H1 (cell line): ENCODE data around the gene TPPP. TPM values are rescaled to one million over a fixed set of nuclear protein-coding genes. Genes with fewer than 3 reads are reported as not detected.
"Not testable (repeated sequence)": the region's sequence is repeated elsewhere in the genome, so short reads cannot be mapped to it uniquely, and the experiment has no call there.

Experiments used
- CTCF ChIA-PET: fragments of 300-600 bp; sonication (Branson Sonifier 250); formaldehyde crosslinking; loops from one replicate; lab custom pipeline; 2021; ENCODE audit not compliant: partially characterized antibody; lab: Charles Lee
- POLR2A ChIA-PET: fragments of 300-600 bp; sonication (Branson Sonifier 250); formaldehyde crosslinking; loops from one replicate; lab custom pipeline; 2021; ENCODE audit warnings: inconsistent platforms; ENCODE audit not compliant: partially characterized antibody; lab: Charles Lee
- DNase-seq, 2 experiments: peaks; one replicate each; pipeline versions ENCODE4 v3.0.0 to v3.0.0-alpha.2; 2010 to 2022; ENCODE audit warnings: low spot score in 2 of 2, low read depth in 1 of 2, mixed read lengths in 1 of 2
- FAIRE-seq: peaks from 2 replicates; lab custom pipeline; 2011; peaks lifted over from hg19 to GRCh38; lab: Jason Lieb, UNC
- H2AFZ ChIP-seq: 2 replicates; pipeline ENCODE4 v1.8.1; 2012; ENCODE audit warnings: low read length, inconsistent platforms
- H2AK5ac ChIP-seq: 2 replicates; pipeline ENCODE4 v1.6.1; 2013; ENCODE audit warnings: low read depth, low read length
- H2BK120ac ChIP-seq: replicated peaks from 2 replicates; pipeline ENCODE3; 2013; ENCODE audit warnings: low read depth, low read length, inconsistent platforms
- H2BK12ac ChIP-seq: 2 replicates; pipeline ENCODE4 v1.6.1; 2013; ENCODE audit warnings: low read depth, low read length
- H2BK15ac ChIP-seq: 2 replicates; pipeline ENCODE4 v1.6.1; 2013; ENCODE audit warnings: low read length
- H2BK20ac ChIP-seq: 2 replicates; pipeline ENCODE4 v1.6.1; 2013; ENCODE audit warnings: low read length
- H2BK5ac ChIP-seq: 2 replicates; pipeline ENCODE4 v1.6.1; 2013; ENCODE audit warnings: low read depth, low read length
- H3K14ac ChIP-seq: 2 replicates; pipeline ENCODE4 v1.6.1; 2013; ENCODE audit warnings: inconsistent platforms; ENCODE audit not compliant: insufficient read length
- H3K18ac ChIP-seq: 2 replicates; pipeline ENCODE4 v1.6.1; 2013; ENCODE audit warnings: low read length; ENCODE audit errors: extremely low read depth
- H3K23ac ChIP-seq: 2 replicates; pipeline ENCODE4 v1.6.1; 2013; ENCODE audit warnings: inconsistent platforms; ENCODE audit not compliant: insufficient read length
- H3K23me2 ChIP-seq: 2 replicates; pipeline ENCODE4 v1.6.1; 2013; ENCODE audit warnings: low read depth, low read length
- H3K27ac ChIP-seq: 2 replicates; pipeline ENCODE4 v1.6.1; 2011; ENCODE audit warnings: low read depth, low read length, inconsistent platforms
- H3K27me3 ChIP-seq, 4 experiments: replicated peaks in 1 of 4; 1 replicate in 1 of 4; 2 replicates in 3 of 4; pipeline versions ENCODE4 v1.6.1 to v1.8.1; 2011 to 2013; ENCODE audit warnings: low read length in 3 of 4, mild to moderate bottlenecking in 3 of 4, inconsistent platforms in 2 of 4, mixed read lengths in 2 of 4, moderate library complexity in 1 of 4; ENCODE audit not compliant: control insufficient read depth in 3 of 4, insufficient read depth in 3 of 4; ENCODE audit errors: extremely low read depth in 1 of 4
- H3K36me3 ChIP-seq, 4 experiments: 2 replicates each; pipeline versions ENCODE4 v1.6.1 to v1.8.1; 2011 to 2013; ENCODE audit warnings: mild to moderate bottlenecking in 4 of 4, low read length in 3 of 4, moderate library complexity in 2 of 4, control low read depth in 1 of 4, inconsistent platforms in 1 of 4; ENCODE audit not compliant: insufficient read depth in 4 of 4, control insufficient read depth in 2 of 4
- H3K4ac ChIP-seq: replicated peaks from 2 replicates; pipeline ENCODE3; 2013; ENCODE audit warnings: low read length, low read depth, mixed read lengths, inconsistent platforms; ENCODE audit not compliant: insufficient read length
- H3K4me1 ChIP-seq, 4 experiments: replicated peaks in 1 of 4; 1 replicate in 1 of 4; 2 replicates in 3 of 4; pipeline versions ENCODE4 v1.6.1 to v1.8.1; 2011 to 2013; ENCODE audit warnings: low read length in 3 of 4, inconsistent platforms in 2 of 4, mixed read lengths in 1 of 4; ENCODE audit not compliant: insufficient read depth in 4 of 4, control insufficient read depth in 3 of 4
- H3K4me2 ChIP-seq, 2 experiments: 2 replicates each; pipeline versions ENCODE4 v1.6.1 to v1.8.1; 2011 to 2013; ENCODE audit warnings: low read depth in 2 of 2, low read length in 2 of 2, control low read depth in 1 of 2, inconsistent platforms in 1 of 2, mild to moderate bottlenecking in 1 of 2; ENCODE audit not compliant: insufficient read depth in 1 of 2
- H3K4me3 ChIP-seq, 4 experiments: fragments of 200-600, 300-600 bp in 1 of 4; sonication (generic), shearing (Covaris generic), sonication (Bioruptor Twin) in 1 of 4; 2 replicates each; pipeline versions ENCODE4 v1.5.1 to v1.8.1; 2011 to 2016; ENCODE audit warnings: low read length in 4 of 4, low read depth in 3 of 4, control low read depth in 2 of 4, inconsistent platforms in 2 of 4, mild to moderate bottlenecking in 2 of 4, mixed read lengths in 1 of 4, moderate library complexity in 1 of 4; ENCODE audit not compliant: insufficient read depth in 2 of 4; ENCODE audit errors: extremely low read depth in 1 of 4
- H3K56ac ChIP-seq: replicated peaks from 2 replicates; pipeline ENCODE3; 2013; ENCODE audit warnings: low read depth, mild to moderate bottlenecking, mixed read lengths, low read length, inconsistent platforms; ENCODE audit not compliant: insufficient read length
- H3K79me1 ChIP-seq: 2 replicates; pipeline ENCODE4 v1.6.1; 2013; ENCODE audit warnings: low read depth, low read length, control low read depth
- H3K79me2 ChIP-seq, 2 experiments: 2 replicates each; pipeline versions ENCODE4 v1.6.1 to v1.8.1; 2012 to 2013; ENCODE audit warnings: low read length in 2 of 2, mild to moderate bottlenecking in 2 of 2, inconsistent platforms in 1 of 2; ENCODE audit not compliant: insufficient read depth in 2 of 2, control insufficient read depth in 1 of 2
- H3K9ac ChIP-seq, 4 experiments: replicated peaks in 1 of 4; 1 replicate in 1 of 4; 2 replicates in 3 of 4; pipeline versions ENCODE4 v1.6.1 to v1.8.1; 2011 to 2013; ENCODE audit warnings: low read depth in 3 of 4, low read length in 3 of 4, control low read depth in 2 of 4, mild to moderate bottlenecking in 2 of 4, moderate library complexity in 2 of 4, inconsistent platforms in 1 of 4; ENCODE audit errors: extremely low read depth in 1 of 4
- H3K9me3 ChIP-seq, 2 experiments: 2 replicates each; pipeline versions ENCODE4 v1.6.1 to v1.8.1; 2012 to 2013; ENCODE audit warnings: mild to moderate bottlenecking in 2 of 2, moderate library complexity in 2 of 2, control low read depth in 1 of 2, inconsistent platforms in 1 of 2, low read depth in 1 of 2, low read length in 1 of 2, mixed read lengths in 1 of 2; ENCODE audit not compliant: insufficient read depth in 2 of 2
- H4K20me1 ChIP-seq, 2 experiments: replicated peaks in 1 of 2; 2 replicates each; pipeline versions ENCODE3 to v1.8.1; 2011 to 2013; ENCODE audit warnings: inconsistent platforms in 2 of 2, low read length in 2 of 2, mild to moderate bottlenecking in 1 of 2; ENCODE audit not compliant: insufficient read depth in 2 of 2, control insufficient read depth in 1 of 2
- H4K5ac ChIP-seq: 2 replicates; pipeline ENCODE4 v1.6.1; 2013; ENCODE audit warnings: low read length, low read depth, mixed read lengths, inconsistent platforms; ENCODE audit not compliant: insufficient read length
- H4K8ac ChIP-seq: 2 replicates; pipeline ENCODE4 v1.8.0; 2013; ENCODE audit warnings: mild to moderate bottlenecking, moderate library complexity, low read length, inconsistent platforms; ENCODE audit not compliant: insufficient read depth; ENCODE audit errors: extremely low read depth
- H4K91ac ChIP-seq: replicated peaks from 2 replicates; pipeline ENCODE3; 2013; ENCODE audit warnings: low read length, mixed read lengths, inconsistent platforms; ENCODE audit not compliant: insufficient read length
- RAD21 ChIP-seq, 2 experiments: IDR thresholded peaks in 1 of 2; conservative IDR thresholded peaks in 1 of 2; 2 replicates each; pipeline ENCODE4 v1.6.1; 2011; ENCODE audit warnings: low read depth in 2 of 2, low read length in 2 of 2, improper control_type of control experiment in 1 of 2, inconsistent platforms in 1 of 2, mild to moderate bottlenecking in 1 of 2, moderate library complexity in 1 of 2
- WGBS, 2 experiments: shearing (Covaris generic) in 1 of 2; methylation state at CpG; one replicate each; pipeline versions ENCODE4 v1.1.6 to v1.1.7; 2013 to 2015; ENCODE audit warnings: low lambda C conversion rate in 2 of 2, mixed read lengths in 2 of 2, inconsistent platforms in 1 of 2, low coverage in 1 of 2, missing lambda C conversion rate in 1 of 2; ENCODE audit not compliant: insufficient replicate concordance in 2 of 2, insufficient coverage in 1 of 2, insufficient read length in 1 of 2; ENCODE audit errors: extremely low coverage in 1 of 2, missing lambda C conversion rate in 1 of 2; 5-methylcytosine and 5-hydroxymethylcytosine counted together
- polyA plus RNA-seq, 7 experiments: library from polyadenylated mRNA; depleted of rRNA in 3 of 7; stranded (reverse) in 5 of 7; unstranded in 2 of 7; fragments of >200 nt in 5 of 7; fragments of 200-250 nt in 2 of 7; gene quantifications; 1 replicate in 5 of 7; 2 replicates in 1 of 7; 4 replicates in 1 of 7; pipeline versions ENCODE4 v1.2.1 to v1.2.3, GENCODE V29; 2011 to 2013; ENCODE audit warnings: missing spikeins in 2 of 7, mixed read lengths in 2 of 7
- total RNA-seq: library from RNA; stranded (reverse); fragmentation: NEBNext Ultra II Directional; extraction: Animal tissue kit (Norgen Biotek cat#: 25700); gene quantifications from 2 replicates; pipeline ENCODE4 v1.2.1, GENCODE V29; 2021

Gene TPPP
- total and polyA plus RNA-seq, 2 of the 8 experiments (the other 6 are each of a cell fraction or from before 2014, with no cell fraction given): 0.36 to 0.93 TPM

DNA sequence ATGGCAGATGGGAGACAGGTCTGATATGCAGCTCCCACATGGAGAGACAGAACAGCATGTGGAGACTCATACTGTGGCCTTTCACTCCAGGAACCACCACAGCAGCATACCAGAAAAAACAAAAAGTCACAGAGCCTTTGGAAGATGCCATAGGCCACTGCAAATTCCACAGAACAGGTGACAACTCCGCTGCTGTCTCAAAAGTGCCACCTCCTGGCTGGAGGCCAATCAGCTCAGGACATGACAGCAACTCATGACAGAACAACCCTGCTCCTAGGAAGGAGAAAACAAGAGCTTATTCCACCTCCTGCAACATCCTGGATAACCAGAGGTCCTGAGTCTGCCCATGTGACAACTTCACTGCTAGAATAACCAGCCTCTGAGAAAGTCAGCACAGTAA, 41.0 kb upstream of the TPPP start:
- H4K5ac ChIP-seq, DNase-seq, POLR2A ChIA-PET, H3K27me3 ChIP-seq, H2BK5ac ChIP-seq, H3K27ac ChIP-seq, H3K56ac ChIP-seq, FAIRE-seq, H2BK15ac ChIP-seq, H4K91ac ChIP-seq, H3K79me1 ChIP-seq, H3K79me2 ChIP-seq, H4K8ac ChIP-seq, H3K4ac ChIP-seq, H3K4me1 ChIP-seq, H3K18ac ChIP-seq, H3K9ac ChIP-seq, H3K4me3 ChIP-seq, H2BK120ac ChIP-seq, H2BK20ac ChIP-seq, H3K9me3 ChIP-seq, H3K4me2 ChIP-seq, H2BK12ac ChIP-seq, H3K23me2 ChIP-seq, H2AK5ac ChIP-seq, H4K20me1 ChIP-seq, H2AFZ ChIP-seq, H3K14ac ChIP-seq, H3K36me3 ChIP-seq, H3K23ac ChIP-seq: not testable (repeated sequence)
- no CpG with 5 or more reads among the region's 1 CpG for WGBS, 2 experiments
- CTCF ChIA-PET: interaction anchor here (0.6 to 1.2 kb wide), 2 partner anchors 63 to 91 kb away, joined by 3 to 5 read pairs; no protein-coding TSS in a partner anchor
- peak in 1 of 2 experiments; percentile 10; a peak in 1 of 4 replicates for TF ChIP-seq RAD21 (IDR thresholded peaks at IDR 0.05 in 1 of 2, conservative IDR thresholded peaks at IDR 0.05 in 1 of 2; ENCODE audit: low read depth in 2 of 2, low read length in 2 of 2)
